PC-9 (cell line): ENCODE data around the gene SYTL2.

Source experiments
- EZH2 ChIP-seq: fragments of 200-600 bp; sonication (generic); IDR thresholded peaks from 2 replicates; pipeline ENCODE4 v1.8.0; 2017; ENCODE audit warnings: antibody characterized with exemption, low read depth
- TF ChIP-seq, protein P1 (sequence below): fragments of 200-600 bp; sonication (generic); conservative IDR thresholded peaks from 2 replicates; pipeline ENCODE4 v1.6.1; 2017; ENCODE audit warnings: mixed run types, antibody characterized with exemption, mild to moderate bottlenecking, moderate library complexity

DNA sequence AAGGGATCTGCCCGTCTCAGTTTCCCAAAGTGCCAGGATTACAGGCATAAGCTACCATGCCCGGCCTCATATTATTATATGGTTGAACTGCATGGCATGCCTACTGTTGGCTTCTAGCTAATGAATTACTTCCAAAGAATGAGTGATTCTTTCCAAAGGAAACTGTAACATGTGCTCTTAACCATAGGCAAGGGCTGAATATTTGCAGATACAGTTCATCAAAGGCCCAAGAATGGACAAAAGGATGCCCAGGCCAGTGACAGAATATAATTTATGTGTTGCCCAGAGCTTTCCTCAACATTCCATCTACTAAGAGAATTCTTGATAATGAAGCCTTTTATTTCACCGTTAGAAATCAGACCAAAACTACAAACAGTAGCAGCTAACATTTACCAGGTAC lies 98.0 kb downstream of the SYTL2 start:
- TF ChIP-seq EZH2, result no peak
- TF ChIP-seq, protein P1, sequence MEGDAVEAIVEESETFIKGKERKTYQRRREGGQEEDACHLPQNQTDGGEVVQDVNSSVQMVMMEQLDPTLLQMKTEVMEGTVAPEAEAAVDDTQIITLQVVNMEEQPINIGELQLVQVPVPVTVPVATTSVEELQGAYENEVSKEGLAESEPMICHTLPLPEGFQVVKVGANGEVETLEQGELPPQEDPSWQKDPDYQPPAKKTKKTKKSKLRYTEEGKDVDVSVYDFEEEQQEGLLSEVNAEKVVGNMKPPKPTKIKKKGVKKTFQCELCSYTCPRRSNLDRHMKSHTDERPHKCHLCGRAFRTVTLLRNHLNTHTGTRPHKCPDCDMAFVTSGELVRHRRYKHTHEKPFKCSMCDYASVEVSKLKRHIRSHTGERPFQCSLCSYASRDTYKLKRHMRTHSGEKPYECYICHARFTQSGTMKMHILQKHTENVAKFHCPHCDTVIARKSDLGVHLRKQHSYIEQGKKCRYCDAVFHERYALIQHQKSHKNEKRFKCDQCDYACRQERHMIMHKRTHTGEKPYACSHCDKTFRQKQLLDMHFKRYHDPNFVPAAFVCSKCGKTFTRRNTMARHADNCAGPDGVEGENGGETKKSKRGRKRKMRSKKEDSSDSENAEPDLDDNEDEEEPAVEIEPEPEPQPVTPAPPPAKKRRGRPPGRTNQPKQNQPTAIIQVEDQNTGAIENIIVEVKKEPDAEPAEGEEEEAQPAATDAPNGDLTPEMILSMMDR, result no peak
